Skin of body (tissue), 2 donors: ENCODE results near the gene DDX24. TPM values are rescaled to one million over a fixed set of nuclear protein-coding genes. Genes with fewer than 3 reads are reported as not detected.
"Not testable (repeated sequence)": the region's sequence is repeated elsewhere in the genome, so short reads cannot be mapped to it uniquely, and the experiment has no call there.

Experiments
- DNase-seq: peaks from one replicate; lab custom pipeline; 2025; lab: John Stamatoyannopoulos, UW
- total RNA-seq: library from RNA; depleted of rRNA; stranded (reverse); fragments of >200 nt; gene quantifications from one replicate; pipeline ENCODE4 v1.2.3, GENCODE V29; 2014

Gene DDX24
- total RNA-seq, 1 donor from 2014 or later, result 64.3 TPM

DNA sequence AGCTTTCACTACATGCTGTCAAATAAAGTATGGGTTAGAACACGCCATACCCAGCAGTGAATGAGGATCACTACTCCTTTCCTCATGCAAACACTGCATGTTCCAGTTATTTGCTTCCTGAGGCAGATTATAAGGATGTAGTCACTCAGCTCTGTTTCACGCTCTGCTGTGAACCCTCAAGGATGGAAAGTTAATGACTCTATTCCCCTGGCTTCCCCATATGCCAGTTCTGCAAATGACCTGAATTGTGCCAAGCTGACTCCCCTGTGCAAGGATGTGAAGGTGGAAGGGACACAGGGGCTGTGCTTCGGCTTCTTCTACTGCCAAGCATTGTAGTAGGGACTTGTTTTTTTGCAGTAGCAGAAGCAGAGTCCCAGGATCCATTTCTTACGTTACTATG, 6.9 kb upstream of the DDX24 start:
- no peak for DNase-seq

DNA sequence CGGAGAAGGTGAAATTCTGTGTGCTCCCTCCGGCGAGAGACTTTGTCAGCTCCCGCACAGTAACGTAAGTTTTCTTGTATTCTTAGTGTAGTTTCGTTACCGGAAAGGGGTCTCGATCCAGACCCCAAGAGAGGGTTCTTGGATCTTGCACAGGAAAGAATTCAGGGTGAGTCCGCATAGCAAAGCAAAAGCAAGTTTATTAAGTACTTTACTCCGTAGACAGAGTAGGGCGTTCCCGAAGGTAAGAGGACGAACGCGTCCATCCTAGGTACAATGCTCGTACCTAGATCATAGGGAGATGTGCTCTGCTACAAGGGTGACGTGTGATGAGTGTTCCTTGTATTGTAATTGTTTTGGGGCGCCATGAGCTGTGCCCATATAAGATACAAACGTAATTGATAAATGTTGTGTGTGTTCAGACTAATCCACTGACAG, 401 bp upstream of the DDX24 start:
- no peak for DNase-seq

DNA sequence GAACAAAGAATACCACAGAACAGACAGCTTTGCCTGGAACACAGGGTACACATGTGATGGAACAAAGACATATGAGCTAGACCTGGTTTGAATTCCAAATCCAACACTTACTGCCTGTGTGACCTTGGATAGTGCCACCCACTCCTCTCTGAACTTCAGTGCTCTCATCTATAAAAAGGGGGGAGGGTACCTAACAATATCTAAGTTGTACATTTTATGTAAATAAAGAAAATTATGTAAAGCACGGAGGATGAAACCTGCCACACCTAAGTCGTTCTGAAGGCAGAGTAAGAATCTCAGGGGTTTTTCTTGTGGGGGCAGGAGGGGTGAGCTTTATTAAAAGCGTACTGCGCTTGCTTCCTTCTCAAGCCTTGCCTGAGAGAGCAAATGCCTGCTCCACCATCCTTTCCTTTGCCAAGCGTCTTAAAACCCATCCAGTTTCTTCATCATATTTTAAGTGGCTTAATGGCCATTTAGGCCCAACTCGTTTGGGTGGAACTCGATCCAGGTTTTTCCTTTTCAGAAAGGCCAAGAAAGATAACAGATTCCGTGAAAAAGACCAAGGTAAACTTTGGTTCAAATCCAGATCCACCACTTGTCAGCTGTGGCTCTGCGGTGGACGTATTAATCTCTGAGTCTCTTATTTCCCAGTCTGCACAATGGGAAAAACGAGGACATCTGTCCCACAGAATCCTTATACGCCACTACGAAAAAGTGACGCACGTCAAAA, 946 bp downstream of the DDX24 start:
- DNase-seq, result peak; percentile 22

DNA sequence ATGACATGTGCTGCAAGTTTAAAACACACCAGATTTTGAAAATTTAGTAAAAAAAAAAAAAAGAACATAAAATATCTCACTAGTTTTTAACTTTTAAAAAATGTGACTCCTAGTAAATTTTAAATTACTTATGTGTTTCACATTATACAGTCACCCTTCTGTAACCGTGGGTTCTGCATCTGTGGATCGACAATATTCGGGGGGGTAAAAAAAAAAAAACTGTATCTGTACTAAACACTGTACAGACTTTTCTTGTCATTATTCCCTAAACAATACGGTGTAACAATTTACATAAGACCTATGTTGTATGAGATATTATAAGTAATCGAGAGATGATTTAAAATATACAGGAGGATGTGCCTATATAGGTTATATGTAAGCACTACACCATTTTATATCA, 3.2 kb downstream of the DDX24 start:
- DNase-seq, result no peak

- DNase-seq, result no peak
Observed at GRCh38 chr14:94077111-94077821, 3.7 kb downstream of the DDX24 start.

- DNase-seq, result no peak
Observed at GRCh38 chr14:94075008-94075407, 6.0 kb downstream of the DDX24 start.

DNA sequence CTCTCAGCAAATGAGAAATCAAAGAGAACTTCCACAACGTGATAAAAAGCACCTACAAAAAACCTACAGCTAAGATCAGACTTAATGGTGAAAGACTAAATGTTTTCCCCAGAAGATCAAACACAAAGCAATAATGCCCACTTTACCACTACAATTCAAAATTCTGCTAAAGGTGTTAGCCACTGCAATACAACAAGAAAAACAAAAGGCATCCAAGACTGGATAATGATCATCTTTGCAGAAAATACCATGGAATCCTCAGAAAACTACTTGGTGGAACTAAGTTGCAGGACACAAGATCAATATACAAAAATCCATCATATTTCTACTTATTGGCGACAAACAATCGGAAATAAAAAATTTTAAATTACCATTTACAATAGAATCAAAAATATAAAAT, 6.5 kb downstream of the DDX24 start:
- no peak for DNase-seq

DNA sequence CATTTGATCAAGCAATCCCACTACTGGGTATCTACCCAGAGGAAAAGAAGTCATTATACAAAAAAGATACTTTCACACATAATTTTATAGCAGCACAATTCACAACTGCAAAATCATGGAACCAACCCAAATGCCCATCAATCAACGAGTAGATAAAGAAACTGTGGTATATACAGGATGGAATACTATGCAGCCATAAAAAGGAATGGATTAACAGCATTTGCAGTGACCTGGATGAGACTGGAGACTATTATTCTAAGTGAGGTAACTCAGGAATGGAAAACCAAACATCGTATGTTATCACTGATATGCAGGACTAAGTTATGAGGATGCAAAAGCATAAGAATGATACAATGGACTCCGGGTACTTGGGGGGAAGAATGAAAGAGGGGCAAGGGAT, 8.9 kb downstream of the DDX24 start:
- DNase-seq, result not testable (repeated sequence)

- DNase-seq, result no peak
Observed at GRCh38 chr14:94066089-94066676, 14.8 kb downstream of the DDX24 start.

DNA sequence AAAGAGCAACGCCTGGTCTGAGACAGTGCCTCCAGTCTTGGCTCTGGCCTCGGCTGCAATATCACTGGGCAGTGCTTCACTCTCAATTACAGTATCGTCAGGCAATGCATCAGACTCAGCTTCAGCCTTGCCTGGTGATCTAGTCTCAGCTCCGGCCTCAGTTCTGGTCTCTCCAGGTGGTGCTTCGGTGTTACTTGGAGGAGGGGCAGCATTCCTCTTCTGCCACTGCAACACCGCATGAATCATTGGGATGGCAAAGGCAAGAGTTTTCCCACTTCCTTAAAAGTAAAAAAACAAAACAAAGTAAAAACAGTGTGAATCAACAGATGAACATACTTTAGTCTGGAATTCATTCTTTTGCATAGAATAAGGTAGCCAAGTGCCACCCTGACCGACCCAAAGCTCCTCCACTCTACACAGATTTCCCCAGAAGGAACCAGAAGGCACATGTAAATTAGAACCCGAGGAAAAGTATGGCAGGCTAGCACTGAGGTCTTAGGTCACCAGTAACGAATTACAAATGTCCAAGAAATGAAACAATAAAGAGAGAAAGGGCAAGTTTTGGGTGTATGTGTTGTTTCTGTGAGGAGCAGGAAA, 18.6 kb downstream of the DDX24 start:
- no peak for DNase-seq

DNA sequence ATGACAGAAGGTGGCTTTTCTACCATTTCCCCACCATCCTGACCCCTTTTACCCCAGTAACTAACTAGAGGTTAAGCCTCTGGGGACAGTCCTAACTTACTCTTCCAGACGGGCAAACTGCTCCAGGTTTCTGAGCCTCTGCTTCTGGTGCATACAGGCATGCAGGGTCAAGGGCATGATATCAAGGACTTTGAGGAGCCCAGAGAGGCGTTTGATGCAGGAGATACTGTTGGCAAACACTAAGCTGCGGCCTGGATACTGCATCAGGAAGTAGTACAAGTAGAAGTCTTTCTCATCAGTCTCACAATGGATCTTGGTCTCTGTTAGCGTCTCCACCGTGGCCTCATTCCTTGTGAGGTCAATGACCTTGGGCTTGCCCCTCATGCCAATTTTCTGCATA, 21.0 kb downstream of the DDX24 start:
- DNase-seq, result no peak

DNA sequence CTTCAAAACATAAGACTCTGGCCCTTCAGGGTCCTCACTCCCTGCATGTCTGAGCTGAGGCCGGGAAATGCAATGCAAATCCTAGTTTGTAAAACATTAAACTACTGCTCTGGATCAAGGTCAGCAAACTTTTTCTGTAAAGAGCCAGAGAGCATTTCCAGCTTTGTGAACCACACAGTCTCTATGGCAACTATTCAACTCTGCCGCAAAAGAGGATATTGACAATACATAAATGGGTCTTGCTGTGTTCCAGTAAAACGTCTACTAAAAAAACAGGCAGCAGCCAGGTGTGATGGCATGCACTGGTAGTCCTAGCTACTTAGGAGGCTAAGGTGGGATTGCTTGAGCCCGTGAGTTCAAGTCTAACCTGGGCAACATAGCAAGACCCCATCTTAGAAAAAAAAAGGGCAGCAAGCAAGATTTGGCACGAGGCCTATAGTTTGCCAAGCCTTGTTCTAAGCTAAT, 22.3 kb downstream of the DDX24 start:
- no peak for DNase-seq

GRCh38 chr14:94058128-94058673, 22.8 kb downstream of the DDX24 start:
- DNase-seq, result no peak

- DNase-seq, result no peak
Observed at GRCh38 chr14:94056579-94057308, 24.3 kb downstream of the DDX24 start.

DNA sequence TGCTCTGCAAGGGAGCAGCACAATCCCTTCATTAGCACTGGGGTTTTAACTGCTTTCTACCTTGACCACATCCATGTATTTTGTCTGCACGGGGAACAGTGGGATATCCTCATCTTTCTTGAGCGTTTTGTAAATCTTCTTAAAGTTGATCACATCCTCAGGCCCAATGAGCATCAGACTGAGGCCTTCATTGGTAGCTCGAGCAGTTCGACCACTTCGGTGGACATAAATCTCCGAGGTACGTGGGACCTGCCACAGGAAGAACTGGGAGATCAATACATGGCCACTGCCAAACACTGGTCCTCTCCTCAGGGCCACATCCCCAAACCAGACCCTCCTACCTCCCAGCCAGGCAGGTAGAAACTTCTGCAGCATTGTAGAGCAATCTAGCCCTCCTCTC, 26.1 kb downstream of the DDX24 start:
- no peak for DNase-seq

DNA sequence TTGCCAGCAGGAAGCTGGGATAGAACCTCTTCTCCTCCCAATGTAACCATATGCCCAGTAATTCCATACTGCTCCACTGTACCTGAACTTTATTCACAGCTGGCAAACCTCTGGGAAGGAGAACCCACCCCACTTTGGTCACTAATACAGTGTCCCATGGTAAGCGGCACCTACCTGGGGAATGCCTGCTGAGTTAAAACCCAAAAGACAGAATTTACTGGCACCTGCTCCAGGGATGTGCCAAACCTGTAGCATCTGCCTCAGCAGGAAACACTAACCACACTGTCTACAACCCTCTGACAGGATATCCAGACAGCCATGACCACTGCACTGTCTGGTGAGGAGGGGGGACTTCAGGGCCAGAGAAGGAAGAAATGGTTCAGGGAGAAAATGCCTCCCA, 26.6 kb downstream of the DDX24 start:
- DNase-seq, result no peak

DNA sequence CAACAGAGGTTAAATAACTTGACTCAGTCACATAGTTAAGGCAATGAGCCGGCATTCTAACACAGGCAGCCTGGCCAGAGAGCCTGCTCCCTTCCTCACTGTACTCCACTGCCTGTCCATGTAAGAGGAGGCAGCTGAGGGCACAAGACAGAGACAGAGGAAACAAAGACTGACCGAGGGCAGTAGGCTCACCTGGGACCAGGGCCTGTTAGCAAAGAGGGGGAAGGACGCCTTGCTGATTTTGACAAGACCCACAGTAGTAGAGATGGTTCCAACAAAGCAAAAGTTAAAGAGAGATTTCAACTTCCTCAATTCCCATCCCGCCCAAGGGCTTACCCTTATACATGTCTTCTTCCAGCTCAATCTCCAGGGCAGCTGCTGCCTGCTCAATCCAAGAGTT, 28.3 kb downstream of the DDX24 start:
- DNase-seq, result no peak

DNA sequence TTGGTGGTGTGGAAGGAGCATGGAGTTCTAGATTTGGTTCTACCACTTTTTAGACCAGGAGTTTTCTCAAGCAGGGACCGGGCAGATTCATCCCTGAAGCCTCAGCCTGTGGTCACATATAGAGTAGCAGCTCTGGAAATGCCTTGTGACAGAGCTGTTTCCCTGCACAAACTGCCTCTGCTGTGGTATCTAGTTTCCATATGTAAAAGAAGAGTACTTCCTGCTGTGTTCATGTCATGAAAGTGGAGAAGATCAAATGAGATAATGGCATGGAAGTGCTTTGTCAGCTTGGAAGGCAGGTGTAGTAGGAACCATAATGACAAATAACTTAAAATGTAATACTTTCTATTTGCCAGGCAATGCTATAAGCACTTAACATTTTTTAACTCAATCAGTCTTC, 28.8 kb downstream of the DDX24 start:
- no peak for DNase-seq

DNA sequence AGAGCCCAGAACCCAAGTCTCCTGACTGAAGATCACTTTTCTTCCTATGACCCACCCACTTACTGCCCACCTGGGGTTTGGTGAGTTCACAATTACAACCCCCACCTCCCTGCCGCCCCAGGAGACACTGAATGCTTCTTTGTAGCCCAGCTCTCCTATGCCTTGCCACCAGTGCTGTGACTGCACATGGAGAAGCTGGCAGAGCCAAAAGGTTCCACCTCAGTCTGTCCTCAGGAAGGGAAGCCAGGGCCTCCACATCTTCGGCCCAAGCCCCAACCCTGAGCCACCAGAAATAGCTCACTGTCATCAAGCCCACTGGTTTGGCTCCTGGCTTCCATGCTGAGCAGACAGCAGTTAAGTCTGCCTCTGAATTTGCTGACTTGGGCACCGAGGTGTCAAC, 29.2 kb downstream of the DDX24 start:
- no peak for DNase-seq

- no peak for DNase-seq
Observed at GRCh38 chr14:94051115-94051514, 29.9 kb downstream of the DDX24 start.

- no peak for DNase-seq
Observed at GRCh38 chr14:94050231-94050880, 30.6 kb downstream of the DDX24 start.
